GM21381 (cell line): Measurements from ENCODE around the gene KAT7.
"Not testable (repeated sequence)": the region's sequence is repeated elsewhere in the genome, so short reads cannot be mapped to it uniquely, and the experiment has no call there.

Experiments used
- ATAC-seq: cut with Tn5 transposase; IDR thresholded peaks from one replicate; pipeline ENCODE4 v1.9.1; 2021; ENCODE audit warnings: mild to moderate bottlenecking, moderate library complexity; ENCODE audit not compliant: unreplicated experiment

Gene KAT7

DNA sequence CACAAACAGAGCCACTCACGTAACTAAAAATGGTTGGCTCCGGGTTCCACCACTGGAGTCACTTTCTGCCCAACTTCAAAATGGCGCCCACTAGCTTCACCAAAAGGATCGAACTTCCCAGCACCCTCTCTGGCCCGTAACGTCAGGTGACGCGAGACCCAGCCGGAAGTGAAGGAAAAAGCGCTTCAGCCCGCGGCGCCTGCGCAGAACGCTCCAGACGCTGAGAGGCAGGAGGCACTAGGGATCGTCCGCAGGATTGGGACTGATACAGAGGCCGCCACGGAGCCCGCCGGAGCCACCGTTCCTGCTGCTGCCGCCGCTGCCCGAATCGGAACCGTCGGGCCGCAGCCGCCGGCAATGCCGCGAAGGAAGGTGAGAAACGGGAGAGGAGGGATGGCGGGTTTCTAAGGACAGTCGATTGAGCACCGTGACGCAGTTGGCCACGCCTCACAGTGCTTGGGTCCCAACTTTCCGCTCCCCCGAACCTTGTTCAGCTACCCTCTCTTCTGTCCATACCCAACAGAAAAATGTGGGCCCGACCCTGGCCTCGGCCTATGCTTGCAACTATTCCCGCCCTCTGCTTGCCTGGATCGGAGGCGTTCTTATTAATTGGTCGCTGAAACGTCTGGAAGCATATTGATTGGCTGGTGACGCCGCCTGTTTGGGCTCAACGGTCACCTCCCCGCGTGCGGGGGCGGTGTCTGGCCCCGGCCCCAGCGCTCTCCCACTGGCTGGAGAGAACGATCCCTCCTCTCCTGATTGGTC lies at the start of gene KAT7:
TSS of gene KAT7 (plus strand) at position 204 of the 765 bp plus-strand sequence. CDS start at position 358, 154 bp downstream.
- peak; percentile 88 for ATAC-seq

DNA sequence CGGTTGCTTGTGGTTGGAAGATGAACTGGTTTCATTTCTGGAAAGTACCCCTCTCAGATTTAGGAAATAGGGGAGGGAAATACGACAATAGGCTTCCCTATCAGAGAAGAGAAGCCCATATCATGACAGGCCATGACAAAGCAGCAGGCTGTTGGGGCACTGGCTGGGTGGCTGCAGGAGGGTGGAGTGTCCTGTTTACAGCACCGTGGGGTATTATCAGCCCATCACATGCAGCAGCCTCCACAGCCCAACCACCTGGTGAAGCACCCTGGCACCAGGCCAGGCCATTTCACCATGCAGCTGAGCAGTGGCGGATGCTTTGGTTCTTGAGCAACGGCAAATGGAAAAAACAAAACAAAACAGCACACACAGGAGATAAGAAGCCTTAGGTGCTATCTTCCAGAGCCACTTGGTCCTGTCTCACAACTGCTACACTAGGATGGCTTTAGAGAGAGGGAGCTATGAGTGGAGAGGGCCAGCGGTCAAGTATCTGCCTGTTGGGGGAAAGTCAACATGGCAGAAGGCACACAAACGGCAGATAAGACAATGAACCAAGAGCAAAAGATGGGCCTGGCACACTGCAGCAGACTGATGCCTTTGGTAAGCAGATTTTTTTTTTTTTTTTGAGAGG lies 48.7 kb upstream of the KAT7 start:
- peak; percentile 39 for ATAC-seq

DNA sequence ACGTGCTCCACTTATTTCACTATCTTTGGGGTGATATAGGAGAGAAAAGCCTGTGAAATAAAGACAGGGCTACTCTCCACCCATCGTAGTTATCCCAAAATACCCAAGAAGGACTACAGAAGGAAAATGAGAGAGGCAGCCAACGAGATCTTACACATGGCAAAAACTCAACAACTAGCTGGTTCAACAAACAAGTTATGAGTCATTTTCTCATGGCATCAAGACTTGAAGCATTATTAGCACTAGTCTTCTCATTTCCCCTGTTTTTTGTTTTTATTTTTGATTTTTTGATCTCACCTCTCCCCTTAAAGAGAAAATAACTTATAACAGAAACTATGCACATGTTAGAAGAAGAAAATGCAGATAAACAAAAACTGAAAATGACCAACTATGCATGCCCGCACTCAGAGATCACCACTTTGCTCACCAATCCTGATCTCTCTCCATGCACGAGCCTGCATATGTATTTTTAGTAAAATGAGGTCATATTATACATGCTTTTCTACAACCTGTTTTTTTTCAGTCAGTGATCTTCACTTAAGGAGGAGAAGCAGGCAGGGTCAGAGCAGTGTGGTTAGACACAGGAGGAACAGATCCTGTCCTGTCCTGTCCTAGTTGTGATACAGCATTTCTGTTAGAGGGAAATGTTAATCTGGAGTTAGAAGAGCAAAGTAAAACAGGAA lies 47.3 kb upstream of the KAT7 start:
- ATAC-seq, result peak; percentile 47

DNA sequence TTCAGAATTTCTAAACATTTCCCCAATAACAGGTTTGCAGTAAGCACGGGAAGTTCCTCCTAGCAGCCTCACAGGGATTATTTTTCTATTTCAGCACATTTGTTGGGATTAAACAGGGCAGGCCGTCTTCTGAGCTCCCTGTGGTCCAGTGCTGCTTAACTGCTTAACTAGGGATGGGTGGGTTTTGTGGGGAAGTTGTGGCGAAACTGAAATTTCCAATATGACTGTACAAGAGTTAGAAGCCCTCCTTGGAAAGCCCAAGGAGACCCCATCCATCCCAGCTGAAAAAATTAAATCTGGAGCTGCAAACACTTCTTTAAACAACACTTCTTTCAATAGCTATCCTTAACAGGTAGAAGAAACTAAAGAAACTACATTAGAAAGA lies 46.8 kb upstream of the KAT7 start:
- no peak for ATAC-seq

DNA sequence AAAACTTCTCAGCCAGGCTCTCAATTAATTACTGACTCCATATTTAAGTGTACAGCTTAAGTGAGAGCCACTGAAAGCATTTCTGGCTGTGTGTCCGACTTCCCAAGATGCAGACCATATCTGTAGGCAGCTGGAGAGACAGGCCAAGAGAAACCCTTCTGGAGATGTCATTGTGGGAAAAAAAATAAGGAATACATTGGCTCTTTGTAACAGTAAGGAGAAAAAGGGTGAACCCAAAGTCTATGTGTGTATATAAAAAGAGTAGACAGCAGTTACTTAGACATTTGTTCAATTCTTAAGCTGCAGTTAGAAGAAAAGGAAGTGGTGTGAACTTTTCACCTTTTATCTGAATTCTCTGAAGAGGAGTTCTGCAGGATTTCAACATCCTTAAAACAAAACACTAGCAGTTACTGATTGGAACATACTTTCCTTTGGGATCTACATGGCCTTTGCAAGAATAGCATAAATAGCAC lies 46.3 kb upstream of the KAT7 start:
- no peak for ATAC-seq

DNA sequence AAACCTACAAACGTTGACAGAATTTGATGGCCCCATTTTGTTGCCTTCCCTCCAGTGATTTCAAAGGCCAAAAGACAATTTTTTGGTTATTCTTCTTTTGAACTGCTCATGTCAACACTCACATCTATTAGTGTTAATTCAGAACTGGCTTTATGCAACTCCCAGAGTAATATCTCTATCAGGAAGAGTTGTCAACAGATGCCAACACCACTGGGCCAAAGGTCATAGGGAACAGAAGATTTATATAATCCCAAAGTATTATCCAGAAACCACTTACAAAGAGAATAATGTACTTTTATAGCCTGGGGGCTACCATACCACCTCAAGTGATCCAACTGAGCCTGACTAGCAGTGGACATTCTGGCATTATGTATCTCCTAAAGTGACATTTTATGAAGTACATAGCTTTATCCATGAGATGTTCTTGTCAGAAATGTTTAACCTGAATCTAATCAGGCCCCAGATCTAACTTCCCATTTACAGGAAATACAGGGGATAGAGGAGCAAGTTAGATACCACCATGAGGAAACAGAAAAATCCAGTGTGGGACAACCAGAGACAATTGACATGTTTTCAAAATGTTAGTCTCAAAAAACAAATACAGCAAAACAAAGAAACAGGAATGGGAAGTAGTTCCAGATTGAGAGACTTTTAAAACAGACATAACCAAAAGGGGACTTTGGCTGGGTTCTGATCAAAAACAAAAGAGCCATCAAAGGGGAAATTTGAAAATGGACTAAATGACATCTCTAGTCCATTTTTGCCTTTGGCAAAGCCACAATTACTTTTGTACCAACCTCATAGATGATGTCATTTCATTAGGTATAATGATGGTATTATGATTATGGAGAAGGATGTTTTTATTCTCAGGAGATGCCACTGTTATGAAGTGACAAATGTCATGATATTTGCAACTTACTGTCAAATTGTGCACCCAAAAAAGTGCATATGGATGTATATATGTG lies 43.0 kb upstream of the KAT7 start:
- no peak for ATAC-seq

DNA sequence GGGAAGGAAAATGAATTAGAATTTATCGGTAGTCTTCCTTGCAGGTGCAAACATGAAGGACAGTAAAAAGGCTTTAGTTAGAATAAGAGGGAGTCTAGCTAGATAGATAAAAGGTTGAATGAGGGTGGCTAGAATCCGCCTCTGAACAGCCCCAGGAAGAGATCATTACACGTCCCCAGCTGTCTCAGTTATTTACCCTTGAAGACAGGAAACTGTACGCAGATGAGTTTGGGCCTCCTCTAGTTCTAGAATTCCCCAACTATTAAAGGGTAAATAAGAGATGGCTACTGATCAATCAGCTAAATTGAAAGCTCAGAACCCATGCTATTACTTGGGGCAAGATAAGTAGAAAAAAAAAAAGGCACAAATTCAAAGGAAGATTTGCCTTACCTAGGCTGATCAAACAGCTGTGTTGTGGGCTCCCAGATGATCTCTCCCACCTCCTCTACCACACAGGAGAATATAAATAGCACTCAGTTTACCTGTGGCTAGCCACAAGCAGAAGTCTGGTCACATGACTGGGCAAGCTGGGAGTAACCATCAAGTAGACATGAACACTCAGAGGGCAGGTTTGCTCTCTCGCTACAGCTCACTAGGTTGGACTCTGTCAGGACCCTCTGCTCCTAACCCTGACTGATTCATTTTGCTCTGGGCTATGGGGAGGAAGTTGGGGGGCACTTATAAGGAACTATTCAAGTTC lies 41.5 kb upstream of the KAT7 start:
- ATAC-seq, result peak; percentile 60

DNA sequence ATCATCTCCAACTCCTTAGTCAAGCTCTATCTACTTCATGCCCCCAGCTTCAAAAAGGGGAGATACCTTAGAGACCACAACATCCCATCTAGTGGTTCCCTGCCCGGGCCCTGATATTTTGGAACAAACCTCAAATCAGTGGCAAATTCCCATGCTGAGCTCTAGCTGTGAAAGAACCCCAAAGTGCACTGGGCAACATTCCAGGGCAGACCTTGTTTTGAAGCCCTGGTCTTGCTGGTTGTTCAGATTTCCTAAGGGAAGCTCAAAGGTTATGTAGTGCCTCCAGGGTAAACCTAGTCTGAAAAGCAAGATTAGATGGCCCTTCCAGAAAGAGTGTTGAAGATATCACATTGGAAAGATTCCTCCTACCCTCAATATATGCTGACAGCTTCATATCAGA lies 40.8 kb upstream of the KAT7 start:
- ATAC-seq, result no peak

DNA sequence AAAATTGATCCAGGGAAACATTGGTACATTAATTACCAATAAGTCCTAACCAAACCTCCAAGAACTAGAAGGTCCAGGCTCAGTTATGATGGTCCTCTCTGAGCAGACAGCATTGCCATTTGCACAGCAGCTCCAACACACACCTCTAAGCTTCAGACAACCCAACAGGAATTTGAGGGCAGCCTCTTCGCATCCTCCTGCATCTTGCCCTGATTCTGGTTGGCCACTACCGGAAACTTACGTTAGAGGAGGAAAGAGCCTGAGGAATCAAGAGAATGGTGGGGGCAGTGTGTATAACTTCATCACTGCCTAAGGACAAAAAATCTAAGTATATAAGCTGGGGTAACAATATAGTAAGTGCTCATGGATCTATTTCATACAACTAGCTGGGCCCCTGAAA lies 40.3 kb upstream of the KAT7 start:
- ATAC-seq, result no peak

DNA sequence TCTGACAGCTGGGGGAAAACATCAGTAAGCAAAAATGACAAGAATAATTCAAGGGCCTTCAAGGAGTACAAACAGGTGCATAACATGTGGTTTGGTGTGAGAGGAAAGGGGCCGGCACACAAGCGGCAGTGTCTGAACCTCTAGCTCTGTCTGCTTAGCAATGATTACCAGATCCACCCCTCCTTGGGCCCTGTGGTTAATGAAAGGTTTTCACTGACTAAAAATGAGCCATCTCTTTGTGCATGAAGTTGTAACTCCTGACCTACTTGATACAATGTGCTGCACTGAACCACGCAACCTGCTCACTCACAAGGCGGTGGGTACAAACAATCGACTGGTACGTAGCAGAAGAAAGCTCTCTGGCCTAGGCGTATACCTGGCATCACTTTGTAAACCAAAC lies 39.7 kb upstream of the KAT7 start:
- peak; percentile 72 for ATAC-seq

DNA sequence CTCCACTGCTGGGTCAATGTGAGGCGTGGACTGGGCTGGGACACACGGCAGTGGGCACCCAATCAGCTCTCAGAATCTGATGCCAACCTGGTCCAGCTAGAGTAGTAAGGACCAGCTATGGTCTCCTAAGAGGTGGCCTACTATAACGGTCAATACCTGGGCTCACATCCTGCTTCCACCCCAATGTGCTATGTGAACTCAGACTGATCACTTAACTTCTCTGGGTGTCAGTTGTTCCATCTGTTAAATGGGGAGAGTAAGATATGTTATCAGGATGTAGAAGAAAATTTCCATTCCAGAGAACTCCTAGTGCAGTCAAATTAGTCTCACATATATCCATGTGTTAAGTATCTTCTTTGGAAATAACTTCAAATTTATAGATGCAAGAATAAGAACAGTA lies 38.8 kb upstream of the KAT7 start:
- no peak for ATAC-seq

DNA sequence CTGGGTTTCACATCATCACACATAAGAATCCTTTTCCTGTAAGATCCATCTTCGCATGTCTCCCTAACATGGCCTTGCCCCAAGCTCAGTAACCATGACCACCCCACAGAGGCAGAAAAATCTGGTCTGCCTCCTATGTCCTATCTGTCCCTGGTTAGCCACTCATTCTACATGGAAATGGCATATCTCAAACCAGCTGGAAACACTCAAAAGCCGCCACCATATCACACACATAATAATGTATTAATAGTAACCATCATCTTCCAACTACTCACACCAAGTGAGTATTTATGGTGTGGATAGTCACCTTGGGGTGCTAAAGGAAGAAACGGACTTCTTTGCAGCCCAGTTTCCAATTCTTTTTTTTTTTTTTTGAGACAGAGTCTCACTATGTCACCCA lies 36.0 kb upstream of the KAT7 start:
- no peak for ATAC-seq

DNA sequence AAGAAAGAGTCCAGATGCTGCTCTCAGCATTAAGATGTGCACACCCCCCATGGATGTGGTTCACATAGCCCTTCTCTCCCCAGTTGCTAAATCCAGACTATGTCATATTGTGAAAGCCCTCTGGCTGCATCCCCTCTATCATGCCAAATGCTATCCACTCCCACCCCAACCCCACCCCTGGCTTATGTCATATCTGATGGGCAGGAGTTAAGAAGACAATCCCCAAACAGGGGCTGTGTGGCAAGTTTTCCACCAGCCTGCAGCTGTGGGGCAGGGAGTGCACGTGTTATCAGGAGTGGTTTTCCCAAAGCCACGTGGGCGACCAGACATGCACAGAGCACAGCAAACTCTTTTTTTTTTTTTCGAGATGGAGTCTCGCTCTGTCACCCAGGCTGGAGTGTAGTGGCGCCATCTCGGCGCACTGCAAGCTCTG lies 34.5 kb upstream of the KAT7 start:
- ATAC-seq, result no peak

DNA sequence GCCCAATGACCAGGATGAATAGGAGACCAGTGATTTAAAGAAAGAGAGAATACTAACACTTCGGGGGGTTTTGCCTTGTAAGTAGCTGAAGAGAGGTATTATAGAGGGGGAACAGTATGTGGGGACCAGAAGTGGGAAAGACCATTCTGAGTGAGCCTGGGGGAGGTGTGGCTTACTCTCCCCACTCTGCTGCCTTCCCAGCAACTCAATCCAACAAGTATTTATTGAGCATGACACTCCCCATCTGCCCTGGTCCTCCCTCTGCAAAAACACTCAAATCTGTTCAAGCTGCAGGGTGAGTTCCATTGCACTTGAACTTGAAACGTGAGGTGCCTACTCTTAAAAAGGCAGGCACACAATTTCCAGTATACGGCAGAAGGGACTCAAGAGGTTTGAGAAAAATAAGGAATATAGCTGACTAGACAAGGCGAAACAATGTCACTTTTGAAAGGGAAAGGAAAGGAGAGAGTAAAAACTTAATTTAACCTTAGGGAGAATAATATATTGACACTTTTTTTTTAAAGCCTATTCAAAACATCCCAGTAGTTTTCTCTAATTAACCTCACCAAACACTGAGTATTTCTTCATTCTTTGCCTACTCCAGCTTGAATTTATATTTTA lies 32.7 kb upstream of the KAT7 start:
- no peak for ATAC-seq

DNA sequence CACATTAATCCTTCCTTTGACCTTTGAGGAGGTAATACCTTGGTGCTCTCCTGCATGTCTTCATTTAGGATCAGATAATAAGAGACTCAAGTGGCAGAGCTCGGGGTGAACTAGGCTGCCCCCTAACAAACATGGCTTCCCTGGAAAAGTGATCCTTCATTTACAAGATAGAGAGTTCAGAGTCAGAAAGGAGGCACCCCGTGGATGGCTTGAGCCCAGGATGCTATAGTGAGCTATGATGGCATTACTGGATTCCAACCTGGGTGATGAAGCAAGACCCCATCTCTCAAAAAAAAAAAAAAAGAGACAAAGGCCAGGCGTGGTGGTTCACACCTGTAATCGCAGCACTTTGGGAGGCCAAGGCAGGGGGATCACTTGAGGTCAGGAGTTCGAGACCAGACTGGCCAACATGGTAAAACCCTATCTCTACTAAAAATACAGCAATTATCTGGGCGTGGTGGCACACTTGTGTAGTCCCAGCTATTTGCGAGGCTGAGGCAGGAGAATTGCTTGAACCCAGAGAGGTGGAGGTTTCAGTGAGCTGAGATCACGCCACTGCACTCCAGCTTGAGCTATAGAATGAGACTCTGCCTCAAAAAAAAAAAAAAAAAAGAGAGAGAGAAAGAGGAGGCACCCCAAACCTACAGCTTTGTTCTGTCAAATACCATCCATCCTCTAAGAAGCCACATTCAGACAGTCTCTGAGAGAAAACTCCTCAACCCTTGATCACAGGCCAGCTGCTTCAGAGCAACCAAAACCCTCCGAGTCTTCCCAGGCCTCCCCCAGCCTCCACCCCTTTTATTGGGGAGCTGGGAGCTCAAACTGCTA lies 31.9 kb upstream of the KAT7 start:
- ATAC-seq, result no peak

DNA sequence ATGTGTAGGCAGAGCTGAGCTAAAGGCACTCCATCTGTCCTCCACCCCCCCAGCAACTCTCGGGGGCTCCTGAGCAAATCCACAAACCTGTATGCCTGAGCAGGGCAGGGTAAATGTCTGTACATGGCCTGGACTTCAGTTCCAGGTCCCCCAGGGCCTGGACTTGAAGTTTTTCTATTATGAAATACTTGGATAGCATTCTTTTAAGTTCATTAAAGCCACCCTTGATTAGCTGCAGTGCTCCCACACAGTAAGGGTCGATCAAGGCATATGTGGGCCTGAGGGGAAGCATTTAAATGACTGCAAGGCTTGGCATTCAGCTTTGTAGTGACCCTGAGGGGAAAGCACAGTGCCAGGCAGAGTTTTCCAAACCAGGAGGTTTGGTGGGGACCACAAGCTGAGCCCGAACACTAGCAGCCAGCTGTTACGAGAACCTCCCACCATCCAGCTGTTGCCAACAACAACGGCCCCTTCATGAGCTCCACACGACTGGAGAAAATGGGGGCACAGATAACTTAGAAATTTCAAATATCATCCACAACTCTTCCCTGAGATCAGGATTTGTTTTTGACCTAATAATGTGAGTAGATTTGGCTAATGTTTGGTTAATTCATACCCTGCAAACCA lies 31.2 kb upstream of the KAT7 start:
- ATAC-seq, result no peak

DNA sequence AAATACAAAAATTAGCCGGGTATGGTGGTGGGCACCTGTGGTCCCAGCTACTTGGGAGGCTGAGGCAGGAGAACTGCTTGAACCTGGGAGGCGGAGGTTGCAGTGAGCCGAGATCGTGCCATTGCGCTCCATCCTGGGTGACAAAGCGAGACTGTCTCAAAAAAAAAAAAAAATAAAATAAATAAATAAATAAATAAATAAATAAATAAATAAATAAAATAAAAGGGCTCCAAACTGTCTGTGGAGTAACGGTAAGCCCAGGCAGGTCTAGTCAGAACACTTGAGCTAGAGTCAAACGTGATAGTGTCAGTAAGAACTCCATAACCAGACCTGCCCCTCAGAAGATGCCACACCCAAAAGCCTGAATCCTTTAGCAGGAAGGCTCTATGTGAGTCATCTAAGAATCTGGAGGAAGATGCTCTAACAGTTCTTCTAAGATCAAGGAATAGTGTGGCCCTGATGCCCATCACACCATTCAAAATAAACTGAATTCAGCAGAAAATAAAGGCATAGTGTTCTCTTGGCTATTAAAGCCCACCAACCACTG lies 29.9 kb upstream of the KAT7 start:
- not testable (repeated sequence) for ATAC-seq

DNA sequence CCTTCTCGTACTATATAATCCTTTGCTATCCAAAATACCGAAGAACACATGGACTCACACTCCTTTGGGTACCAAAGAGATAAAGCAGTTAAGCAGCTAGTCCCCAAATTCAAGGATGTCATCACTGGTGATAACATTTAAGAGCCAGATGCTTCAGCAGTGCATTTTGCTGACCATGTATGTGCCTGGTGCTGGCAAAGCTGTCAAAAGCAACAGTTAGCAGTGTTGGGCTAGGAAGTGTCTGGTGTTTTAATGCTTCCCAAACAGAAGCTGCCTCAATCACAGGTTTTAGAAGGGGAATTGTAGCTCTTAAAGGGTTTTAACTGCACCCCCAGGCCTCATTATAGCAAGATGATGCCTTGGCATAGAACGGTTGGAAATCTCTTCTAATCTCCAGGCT lies 29.3 kb upstream of the KAT7 start:
- no peak for ATAC-seq
